ENCODE measurements around the gene BCL6B.

GRCh38 chr17:7074931-7075330 is 52.1 kb downstream of the BCL6B start:
- no peak for TF ChIP-seq CTCF (IDR thresholded peaks at IDR 0.05)
- TF ChIP-seq SP1 (CRISPR knock-in tag; conservative IDR thresholded peaks at IDR 0.05): no peak
- TF ChIP-seq FOXK1 (CRISPR knock-in tag; IDR thresholded peaks at IDR 0.05): no peak
- TF ChIP-seq RORB (CRISPR knock-in tag; IDR thresholded peaks at IDR 0.05): no peak
- TF ChIP-seq, protein P1, sequence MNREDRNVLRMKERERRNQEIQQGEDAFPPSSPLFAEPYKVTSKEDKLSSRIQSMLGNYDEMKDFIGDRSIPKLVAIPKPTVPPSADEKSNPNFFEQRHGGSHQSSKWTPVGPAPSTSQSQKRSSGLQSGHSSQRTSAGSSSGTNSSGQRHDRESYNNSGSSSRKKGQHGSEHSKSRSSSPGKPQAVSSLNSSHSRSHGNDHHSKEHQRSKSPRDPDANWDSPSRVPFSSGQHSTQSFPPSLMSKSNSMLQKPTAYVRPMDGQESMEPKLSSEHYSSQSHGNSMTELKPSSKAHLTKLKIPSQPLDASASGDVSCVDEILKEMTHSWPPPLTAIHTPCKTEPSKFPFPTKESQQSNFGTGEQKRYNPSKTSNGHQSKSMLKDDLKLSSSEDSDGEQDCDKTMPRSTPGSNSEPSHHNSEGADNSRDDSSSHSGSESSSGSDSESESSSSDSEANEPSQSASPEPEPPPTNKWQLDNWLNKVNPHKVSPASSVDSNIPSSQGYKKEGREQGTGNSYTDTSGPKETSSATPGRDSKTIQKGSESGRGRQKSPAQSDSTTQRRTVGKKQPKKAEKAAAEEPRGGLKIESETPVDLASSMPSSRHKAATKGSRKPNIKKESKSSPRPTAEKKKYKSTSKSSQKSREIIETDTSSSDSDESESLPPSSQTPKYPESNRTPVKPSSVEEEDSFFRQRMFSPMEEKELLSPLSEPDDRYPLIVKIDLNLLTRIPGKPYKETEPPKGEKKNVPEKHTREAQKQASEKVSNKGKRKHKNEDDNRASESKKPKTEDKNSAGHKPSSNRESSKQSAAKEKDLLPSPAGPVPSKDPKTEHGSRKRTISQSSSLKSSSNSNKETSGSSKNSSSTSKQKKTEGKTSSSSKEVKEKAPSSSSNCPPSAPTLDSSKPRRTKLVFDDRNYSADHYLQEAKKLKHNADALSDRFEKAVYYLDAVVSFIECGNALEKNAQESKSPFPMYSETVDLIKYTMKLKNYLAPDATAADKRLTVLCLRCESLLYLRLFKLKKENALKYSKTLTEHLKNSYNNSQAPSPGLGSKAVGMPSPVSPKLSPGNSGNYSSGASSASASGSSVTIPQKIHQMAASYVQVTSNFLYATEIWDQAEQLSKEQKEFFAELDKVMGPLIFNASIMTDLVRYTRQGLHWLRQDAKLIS (CRISPR knock-in tag; IDR thresholded peaks at IDR 0.05; ENCODE audit: borderline replicate concordance): no peak
- TF ChIP-seq ZNF263 (CRISPR knock-in tag; IDR thresholded peaks at IDR 0.05; ENCODE audit: low read depth): no peak
- TF ChIP-seq SMAD3 (CRISPR knock-in tag; IDR thresholded peaks at IDR 0.05; ENCODE audit: borderline replicate concordance): no peak
- TF ChIP-seq NFYB (CRISPR knock-in tag; conservative IDR thresholded peaks at IDR 0.05; ENCODE audit: low read depth): no peak
- TF ChIP-seq FOXP1 (CRISPR knock-in tag; IDR thresholded peaks at IDR 0.05; ENCODE audit: borderline replicate concordance): no peak
- TF ChIP-seq NR1H2 (CRISPR knock-in tag; IDR thresholded peaks at IDR 0.05): no peak
- TF ChIP-seq OVOL2 (CRISPR knock-in tag; IDR thresholded peaks at IDR 0.05; ENCODE audit: borderline replicate concordance): no peak
- TF ChIP-seq KAT7 (CRISPR knock-in tag; IDR thresholded peaks at IDR 0.05; ENCODE audit: borderline replicate concordance): no peak

All from WTC11 (cell line).